MV-4-11 (cell line): ENCODE measurements around the gene NOVA2.
"Not testable (repeated sequence)": the region's sequence is repeated elsewhere in the genome, so short reads cannot be mapped to it uniquely, and the experiment has no call there.

Experiments
- DNase-seq: peaks from one replicate; lab custom pipeline; 2025; lab: John Stamatoyannopoulos, UW

The NOVA2 gene

GRCh38 chr19:45924891-45925447, 48.7 kb downstream of the NOVA2 start:
- DNase-seq, result no peak

DNA sequence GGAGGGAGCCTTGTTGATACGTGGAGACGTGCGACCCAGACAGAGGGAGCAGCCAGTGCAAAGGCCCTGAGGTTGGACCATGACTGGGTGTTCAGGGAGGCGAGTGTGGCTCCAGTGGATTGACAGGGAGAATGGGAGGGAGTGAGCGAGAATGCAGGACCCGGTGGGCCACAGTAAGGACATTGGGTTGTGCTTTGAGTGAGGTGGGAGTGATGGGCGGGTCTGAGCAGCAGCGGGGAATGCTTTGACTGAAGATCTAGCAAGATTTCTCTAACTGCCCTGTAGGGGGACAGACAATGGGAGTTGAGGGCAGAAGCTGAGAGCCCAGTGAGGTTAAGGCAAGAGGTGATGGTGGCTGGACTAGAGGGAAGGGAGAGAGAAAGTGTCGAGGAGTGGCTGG, 51.4 kb downstream of the NOVA2 start:
- DNase-seq, result no peak

DNA sequence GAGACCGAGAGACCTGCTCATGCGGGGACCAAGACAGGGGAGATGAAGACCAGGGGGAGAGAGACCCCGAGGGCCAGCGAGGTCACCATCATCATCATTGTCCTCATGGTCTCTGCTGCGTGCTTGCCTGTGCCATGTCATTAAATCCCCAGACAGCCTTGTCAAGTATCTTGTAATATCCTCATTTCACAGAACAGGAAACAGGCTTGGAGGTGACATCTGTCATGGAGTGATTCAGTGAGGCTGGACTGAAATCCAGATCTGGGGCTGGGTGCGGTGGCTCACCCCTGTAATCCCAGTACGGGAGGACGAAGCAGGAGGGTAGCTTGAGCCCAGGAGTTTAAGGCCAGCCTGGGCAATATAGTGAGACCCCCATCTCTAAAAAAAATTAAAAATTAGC, 53.2 kb downstream of the NOVA2 start:
- DNase-seq, result peak; percentile 70

- peak; percentile 26 for DNase-seq
These were observed 54.0 kb downstream of the NOVA2 start for GRCh38 chr19:45919678-45920077.

DNA sequence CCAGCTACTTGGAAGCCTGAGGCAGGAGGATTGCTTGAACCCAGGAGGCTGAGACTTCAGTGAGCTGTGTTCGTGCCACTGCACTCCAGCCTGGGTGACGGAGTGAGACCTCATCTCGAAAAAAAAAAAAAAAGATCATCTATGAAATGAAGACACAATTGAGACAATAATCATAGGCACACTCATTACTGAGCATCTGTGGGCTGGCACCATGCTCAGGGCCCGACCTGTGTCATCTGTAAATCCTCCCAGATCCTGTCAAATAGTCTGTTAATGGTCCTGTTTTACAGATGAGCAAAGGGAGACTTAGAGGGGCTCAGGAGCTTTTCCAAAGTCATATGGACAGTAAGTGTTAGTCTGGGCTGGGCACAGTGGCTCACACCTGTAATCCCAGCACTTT, 54.9 kb downstream of the NOVA2 start:
- DNase-seq, result no peak

DNA sequence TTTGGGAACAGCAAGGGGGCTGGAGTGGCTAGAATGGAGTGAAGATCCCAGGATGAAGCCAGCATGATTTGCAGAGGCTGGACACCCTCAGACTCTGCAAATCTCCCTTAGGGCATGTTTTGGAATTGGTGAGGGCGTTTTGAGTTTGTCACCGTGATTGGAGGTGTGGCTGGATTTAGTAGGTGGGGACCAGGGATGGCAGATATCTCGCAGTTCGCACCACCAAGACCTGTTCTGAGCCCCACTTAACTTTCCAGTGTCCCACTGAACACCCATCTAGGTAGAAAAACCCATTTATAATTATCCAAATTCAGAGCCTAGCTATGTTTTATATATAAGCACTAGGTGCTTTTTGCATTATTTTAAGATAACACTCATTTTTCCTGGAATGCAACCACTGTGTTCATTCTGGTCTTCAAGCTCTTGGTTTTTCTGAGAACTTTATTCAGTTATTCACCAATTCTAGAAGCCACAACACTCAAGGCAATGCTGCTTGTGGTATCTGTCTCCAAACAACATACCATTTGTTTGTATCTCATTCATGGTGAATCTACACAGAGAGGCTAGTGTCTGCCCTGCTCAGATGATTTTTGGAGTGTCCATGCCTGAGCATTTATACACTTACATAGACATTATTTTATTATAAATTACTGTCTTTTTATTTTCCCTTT, 56.1 kb downstream of the NOVA2 start:
- peak; percentile 30 for DNase-seq

DNA sequence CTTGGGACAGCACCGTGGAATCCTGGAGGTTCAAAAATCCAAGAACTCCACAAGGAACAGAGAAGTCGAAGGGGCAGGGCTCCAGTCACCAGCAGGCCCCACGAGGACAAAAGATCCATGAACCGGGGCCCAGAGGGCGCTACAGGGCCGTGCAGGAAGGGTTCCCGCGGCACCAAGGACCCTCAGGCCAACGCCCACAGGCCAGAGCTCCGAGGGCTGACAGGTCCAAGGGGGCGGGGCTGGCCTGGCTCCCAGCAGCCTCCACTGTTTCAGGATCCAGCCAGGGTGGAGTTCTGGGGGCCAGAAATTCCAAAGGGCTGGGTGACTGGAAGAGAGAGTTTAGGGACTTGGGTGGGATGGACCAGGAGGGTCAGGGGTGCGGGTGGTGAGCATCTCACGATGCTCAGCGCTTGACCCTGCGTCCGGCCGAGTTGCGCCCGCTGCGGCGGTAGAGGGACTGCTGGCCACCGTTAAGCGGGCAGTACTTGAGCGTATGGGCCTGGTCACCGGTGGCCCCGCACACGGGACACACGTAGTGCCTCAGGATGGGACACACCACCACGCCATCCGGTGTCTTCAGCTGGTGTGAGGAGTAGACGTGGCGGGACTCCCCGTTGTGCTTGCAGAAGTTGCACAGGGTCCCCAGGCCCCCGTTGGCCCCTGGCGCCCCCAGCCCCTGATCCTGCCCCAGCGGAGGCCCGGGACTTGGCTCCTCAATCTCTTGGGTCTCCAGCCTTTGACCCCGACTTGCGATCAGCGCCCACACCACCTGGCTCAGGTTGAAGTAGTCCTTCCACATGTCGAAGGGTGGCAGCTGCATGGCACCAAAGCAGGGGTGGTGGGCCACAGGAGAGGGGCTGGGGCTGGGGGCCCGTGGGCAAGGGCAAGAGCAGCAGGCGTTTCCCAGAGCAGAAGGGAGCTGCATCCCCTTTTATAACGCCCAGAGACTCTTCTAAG, 59.5 kb downstream of the NOVA2 start, which contains the start of gene NANOS2:
NANOS2 (minus strand) TSS at position 905 of the 957 bp plus-strand sequence; CDS start at position 820, 85 bp downstream.
- no peak for DNase-seq

DNA sequence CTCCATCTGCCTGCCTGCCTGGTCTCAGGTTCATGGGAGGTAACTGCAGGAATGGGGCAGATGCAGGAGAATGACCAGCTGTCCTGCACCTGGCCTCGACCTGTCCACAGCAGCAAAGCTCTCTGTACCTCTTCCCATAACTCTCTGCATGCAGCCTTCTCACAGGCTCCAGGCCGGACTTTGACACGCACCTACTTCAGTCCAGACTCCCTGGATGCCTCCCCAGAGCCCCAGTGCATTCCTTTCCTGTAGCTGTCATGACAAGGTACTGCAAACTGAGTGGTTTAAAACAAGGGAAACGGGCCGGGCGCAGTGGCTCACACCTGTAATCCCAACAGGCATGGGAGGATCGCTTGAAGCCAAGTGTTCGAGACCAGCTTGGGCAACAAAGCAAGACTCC, 62.4 kb downstream of the NOVA2 start:
- DNase-seq, result no peak

DNA sequence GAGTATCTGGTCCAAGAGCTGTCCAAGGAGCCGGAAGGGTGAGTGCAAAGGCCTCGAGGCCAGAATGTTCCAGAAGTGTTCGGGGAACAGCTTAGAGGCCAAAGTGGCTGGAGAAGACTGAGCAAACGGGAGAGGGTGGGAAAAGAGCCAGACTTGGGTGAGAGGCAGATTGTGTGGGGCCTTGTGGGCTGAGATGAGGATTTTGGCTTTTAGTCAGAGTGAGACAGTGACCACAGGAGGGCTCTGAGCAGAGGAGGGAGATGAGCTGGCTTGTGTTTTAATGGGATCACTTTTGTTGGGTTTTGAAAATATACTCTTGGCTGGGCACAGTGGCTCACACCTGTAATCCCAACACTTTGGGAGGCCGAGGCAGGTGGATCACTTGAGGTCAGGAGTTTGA, 64.7 kb downstream of the NOVA2 start:
- no peak for DNase-seq

DNA sequence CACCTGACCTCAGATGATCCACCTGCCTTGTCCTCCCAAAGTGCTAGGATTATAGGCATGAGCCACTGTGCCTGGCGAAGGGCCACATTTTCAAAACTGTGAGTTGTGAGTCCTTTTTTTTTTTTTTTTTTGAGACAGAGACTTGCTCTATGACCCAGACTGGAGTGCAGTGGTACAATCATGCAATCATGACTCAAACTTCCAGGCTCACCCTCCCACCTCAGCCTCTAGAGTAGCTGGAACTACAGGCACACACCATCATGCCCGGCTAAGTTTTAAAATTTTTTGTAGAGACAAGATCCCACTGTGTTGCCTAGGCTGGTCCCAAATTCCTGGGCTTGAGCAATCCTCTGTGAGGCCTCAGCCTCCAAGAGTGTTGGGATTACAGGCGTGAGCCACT, 67.4 kb downstream of the NOVA2 start:
- no peak for DNase-seq

- no peak for DNase-seq
These were observed 68.7 kb downstream of the NOVA2 start for GRCh38 chr19:45905011-45905410.

DNA sequence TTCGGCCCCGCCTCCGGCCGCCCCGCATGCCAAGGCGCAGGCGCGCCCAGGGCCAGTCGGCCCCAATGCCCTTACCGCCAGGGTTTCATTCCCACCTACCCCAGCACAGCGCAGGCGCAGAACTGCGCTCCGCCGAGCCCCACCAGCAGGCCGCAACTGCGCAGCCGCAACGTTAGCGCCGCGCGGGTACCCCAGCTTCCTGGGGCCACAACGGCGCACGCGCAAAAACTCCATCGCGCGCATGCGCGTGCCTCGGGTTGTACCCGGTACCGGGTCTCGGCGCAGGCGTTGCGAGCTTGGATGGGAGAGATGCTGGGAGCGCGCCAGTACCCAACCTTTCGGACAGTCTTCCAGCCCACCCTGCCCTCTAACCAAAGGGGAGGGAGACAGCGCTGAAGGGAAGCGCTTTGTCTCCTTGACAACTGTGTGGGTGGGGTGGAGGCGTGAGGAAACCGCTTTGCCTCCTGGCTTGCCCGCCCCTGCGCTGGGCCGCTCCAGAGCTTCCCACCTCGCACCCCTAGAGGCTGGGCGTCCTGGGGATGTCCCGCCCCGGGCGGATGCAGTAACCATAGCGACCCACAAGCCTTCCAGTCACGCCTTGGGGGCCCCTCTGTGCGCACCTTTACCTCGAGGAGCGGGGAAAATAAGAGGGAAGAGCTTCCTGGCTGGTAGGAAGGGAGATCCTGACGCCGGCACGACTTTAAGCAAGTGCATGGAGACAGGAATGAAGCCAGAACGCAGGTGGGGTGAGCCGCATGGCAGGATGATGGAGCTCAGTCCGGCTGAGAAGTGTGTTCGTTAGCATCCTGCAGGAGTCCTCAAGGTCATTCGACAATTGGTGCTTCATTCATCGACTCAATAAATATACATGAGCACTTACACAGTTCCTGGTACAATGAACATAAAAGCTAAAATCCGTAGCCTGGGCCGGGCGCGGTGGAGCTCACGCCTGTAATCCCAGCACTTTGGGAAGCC, 70.7 kb downstream of the NOVA2 start:
- peak; percentile 98 for DNase-seq

DNA sequence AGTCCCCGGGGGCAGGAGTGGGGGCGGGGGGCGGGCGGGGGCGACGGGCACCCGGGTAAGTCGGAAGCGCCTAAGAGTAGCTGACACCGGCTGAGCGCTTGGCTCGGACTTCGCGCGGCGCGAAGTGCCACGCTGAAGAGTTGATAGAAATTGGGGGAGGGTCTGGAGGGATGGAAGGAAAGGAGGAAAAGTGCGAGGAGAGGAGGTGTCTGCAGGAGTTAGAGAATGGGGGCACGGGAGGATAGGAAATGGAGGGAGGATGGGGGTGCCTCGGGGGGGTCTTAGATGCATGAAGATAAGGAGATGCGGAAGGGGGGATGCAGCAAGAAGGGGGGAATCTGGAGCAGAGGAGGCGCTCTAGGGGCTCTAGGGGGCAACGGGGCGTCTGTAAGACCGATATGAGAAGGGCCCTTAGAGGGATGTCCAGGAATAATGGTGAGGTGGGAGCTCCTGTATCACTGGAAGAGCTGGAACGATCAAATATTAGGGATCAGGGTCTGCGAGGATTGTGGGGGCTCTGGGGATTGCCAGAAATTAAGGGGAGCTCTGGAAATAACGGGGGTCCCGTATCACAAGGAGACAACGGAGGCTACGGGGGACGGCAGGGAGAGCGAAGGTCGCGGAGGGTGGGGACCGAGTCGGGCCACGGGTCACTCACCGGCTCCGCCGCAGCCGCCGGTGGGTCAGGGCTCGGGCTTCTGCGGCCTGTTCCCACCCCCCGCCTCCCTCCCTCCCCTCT, 71.6 kb downstream of the NOVA2 start, which contains the start of gene MYPOP:
MYPOP (minus strand) TSS at position 702 of the 739 bp plus-strand sequence. CDS start 840 bp downstream, outside the sequence.
- DNase-seq, result peak; percentile 41

DNA sequence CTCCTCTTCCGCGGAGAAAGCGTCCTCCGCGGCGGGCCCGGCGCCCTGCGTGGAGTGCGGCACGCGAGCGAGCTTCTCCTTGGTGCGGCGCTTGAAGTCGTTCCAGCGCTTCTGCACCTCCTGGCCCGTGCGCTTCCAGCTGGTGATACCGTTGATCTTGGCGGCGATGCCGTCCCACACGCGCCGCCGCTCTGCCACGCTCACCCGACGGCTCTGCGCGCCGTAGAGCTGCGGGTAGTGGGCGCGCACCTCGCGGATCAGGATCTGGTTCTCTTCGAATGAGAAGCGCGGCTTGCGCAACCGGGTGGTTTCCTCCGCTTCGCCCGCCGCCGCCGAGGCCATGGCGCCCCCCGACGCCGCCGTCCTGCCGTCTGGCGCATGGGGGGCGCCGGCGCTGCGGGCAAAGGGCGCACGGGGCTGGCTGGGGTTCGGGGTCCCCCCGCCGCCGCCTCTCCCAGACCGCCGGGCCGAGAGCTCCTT, 72.2 kb downstream of the NOVA2 start:
- DNase-seq, result peak; percentile 74

DNA sequence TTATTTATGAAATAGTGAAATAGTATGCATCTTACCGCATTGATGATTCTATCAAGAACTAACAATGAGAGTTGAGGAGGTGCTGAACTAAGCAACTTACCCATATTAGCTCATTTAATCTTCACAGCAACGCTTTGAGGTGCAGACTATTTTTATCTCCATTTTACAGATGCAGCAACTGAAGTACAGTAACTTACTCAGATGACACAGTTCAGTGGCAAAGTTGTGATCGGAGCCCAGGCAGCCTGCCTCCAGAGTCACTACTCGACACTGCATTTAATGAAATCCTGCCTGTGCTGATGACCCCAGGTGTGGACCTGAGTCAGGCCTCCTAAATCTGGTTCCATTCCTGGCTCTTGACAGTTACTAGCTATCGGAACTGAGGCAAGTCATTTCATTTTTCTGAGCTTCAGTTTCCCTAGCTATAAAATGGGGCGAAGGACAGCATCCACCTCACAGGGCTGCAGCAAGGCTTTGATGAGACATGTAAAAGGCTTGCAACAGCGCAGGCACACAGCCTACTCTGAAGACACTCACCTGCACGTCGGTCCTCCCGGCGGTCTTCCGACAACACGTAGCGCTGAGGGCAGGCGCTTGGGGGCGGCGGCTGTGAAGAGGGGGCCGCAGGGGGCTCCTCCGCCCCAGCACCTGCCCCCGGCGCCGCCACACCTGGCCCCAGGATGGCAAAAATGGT, 72.8 kb downstream of the NOVA2 start:
- DNase-seq, result no peak

DNA sequence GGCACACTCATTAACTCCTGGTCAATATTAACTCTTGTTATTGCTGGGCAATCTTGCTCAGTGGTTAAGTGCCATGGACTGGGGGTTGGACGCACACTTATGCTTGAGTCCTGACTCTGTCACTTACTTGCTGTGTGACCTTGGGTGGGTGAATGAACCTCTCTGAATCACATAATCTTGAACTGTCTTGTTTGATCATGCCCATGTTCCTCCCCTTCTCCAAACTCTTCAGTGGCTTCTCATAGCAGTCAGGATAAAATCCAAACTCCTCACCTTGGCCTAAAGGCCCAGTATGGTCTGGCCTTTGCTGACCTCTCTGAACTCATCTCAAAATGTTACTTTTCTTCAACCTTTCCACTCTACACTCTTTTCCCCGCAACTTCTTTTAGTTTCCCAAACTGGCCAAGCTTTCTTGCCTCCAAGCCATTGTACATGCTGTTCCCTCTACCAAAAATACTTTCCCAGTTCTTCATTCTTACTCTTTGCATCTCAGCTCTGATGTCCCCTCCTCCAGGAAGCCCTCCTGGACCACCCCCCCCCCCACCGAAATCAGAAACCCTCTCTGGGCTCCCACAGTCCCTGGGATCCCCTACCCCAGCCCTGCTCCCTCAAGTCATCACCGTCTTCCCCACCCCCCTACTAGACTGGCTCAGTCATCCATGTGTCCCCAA, 73.6 kb downstream of the NOVA2 start:
- no peak for DNase-seq

GRCh38 chr19:45899253-45899652, 74.4 kb downstream of the NOVA2 start:
- no peak for DNase-seq

- peak; percentile 72 for DNase-seq
These were observed 76.3 kb downstream of the NOVA2 start for GRCh38 chr19:45897261-45897812.

DNA sequence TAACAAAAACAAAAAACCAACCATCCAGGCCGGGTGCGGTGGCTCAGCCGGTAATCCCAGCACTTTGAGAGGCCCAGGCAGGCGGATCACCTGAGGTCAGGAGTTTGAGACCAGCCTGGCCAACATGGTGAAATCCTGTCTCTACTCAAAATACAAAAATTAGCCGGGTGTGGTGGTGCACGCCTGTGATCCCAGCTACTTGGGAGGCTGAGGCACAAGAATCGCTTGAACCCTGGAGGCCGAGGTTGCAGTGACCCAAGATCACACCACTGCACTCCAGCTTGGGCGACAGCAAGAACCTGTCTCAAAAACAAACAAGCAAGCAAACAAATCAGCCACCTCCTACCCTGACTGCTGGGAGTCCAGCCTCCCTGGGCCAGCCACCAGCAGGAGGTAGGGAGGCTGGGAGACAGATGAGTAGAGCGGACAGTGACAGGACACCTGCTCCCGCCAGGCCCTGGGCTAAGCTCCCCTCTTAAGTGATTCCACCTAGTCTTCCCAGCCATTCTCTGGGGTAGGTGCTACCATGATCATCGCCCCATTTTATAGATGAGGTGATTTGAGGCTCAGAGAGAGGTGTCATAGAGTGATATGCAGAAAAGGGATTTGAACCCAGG, 77.6 kb downstream of the NOVA2 start:
- DNase-seq, result not testable (repeated sequence)
